Stimulated activated memory B cell treated with anti-CD40 and anti-IgM and Interleukin-4, amounts not matched to agents 10 μg/mL and 1 μg/mL and 100 μg/mL, for 72 hours (primary cell): ENCODE data around the gene C1R.
"Not testable (repeated sequence)": the region's sequence is repeated elsewhere in the genome, so short reads cannot be mapped to it uniquely, and the experiment has no call there.

Experiments
- ATAC-seq: fragments of 150-1000 bp; cut with Tn5 transposase; 2 replicates; pipeline ENCODE4 v1.10.0; 2021
- H3K27ac Mint-ChIP-seq: one replicate; pipeline ENCODE4 v1.8.0; 2022; ENCODE audit warnings: mild to moderate bottlenecking, mixed read lengths
- H3K27me3 Mint-ChIP-seq: one replicate; pipeline ENCODE4 v1.8.0; 2022; ENCODE audit warnings: mixed read lengths
- H3K36me3 Mint-ChIP-seq: one replicate; pipeline ENCODE4 v1.8.0; 2022; ENCODE audit warnings: mixed read lengths
- H3K4me1 Mint-ChIP-seq: one replicate; pipeline ENCODE4 v1.8.0; 2022; ENCODE audit warnings: mixed read lengths
- H3K4me3 Mint-ChIP-seq: one replicate; pipeline ENCODE4 v1.8.0; 2022; ENCODE audit warnings: mild to moderate bottlenecking, moderate library complexity, mixed read lengths
- H3K9me3 Mint-ChIP-seq: one replicate; pipeline ENCODE4 v1.8.0; 2022; ENCODE audit warnings: mixed read lengths

C1R gene

GRCh38 chr12:7054925-7055324, 37.3 kb downstream of the C1R start:
- Mint-ChIP-seq H3K27me3 (peaks cover 80% of the 10 kb centered on the region), H3K36me3 (no peaks in the 10 kb centered on the region), H3K4me1 (no peaks in the 10 kb centered on the region), H3K27ac (no peak overlapping the region), H3K9me3 (no peaks in the 10 kb centered on the region), H3K4me3 (no peak overlapping the region)
- no peak for ATAC-seq

- H3K27me3 Mint-ChIP-seq = peaks cover 32% of the 10 kb centered on the region
- not testable (repeated sequence) for H3K4me3 Mint-ChIP-seq, ATAC-seq, H3K27ac Mint-ChIP-seq, H3K9me3 Mint-ChIP-seq, H3K4me1 Mint-ChIP-seq, H3K36me3 Mint-ChIP-seq
Observed at GRCh38 chr12:7049973-7050372, 42.3 kb downstream of the C1R start.

GRCh38 chr12:7049445-7049951, 42.7 kb downstream of the C1R start:
- not testable (repeated sequence) for H3K4me1 Mint-ChIP-seq, H3K4me3 Mint-ChIP-seq, H3K27ac Mint-ChIP-seq, ATAC-seq, H3K9me3 Mint-ChIP-seq, H3K36me3 Mint-ChIP-seq
- H3K27me3 Mint-ChIP-seq = peaks cover 29% of the 10 kb centered on the region

GRCh38 chr12:7047306-7047705, 44.9 kb downstream of the C1R start:
- Mint-ChIP-seq H3K4me3 (no peak overlapping the region), H3K27ac (no peak overlapping the region)

GRCh38 chr12:7046383-7047105, 45.7 kb downstream of the C1R start:
- no peaks in the 10 kb centered on the region for H3K9me3 Mint-ChIP-seq
- ATAC-seq = no peak
- H3K27me3 Mint-ChIP-seq = peaks cover 2% of the 10 kb centered on the region
- peaks cover 5% of the 10 kb centered on the region for H3K4me1 Mint-ChIP-seq
- no peaks in the 10 kb centered on the region for H3K36me3 Mint-ChIP-seq
- H3K27ac Mint-ChIP-seq = no peak overlapping the region
- H3K4me3 Mint-ChIP-seq = no peak overlapping the region

More at GRCh38 chr12:7047306-7047705, 44.9 kb downstream of the C1R start:
- peaks cover 5% of the 10 kb centered on the region for H3K4me1 Mint-ChIP-seq
- H3K9me3 Mint-ChIP-seq = no peaks in the 10 kb centered on the region
- peaks cover 10% of the 10 kb centered on the region for H3K27me3 Mint-ChIP-seq
- no peak for ATAC-seq
- no peaks in the 10 kb centered on the region for H3K36me3 Mint-ChIP-seq

- peaks cover 5% of the 10 kb centered on the region for H3K4me1 Mint-ChIP-seq
Observed at GRCh38 chr12:7045913-7046312, 46.3 kb downstream of the C1R start.

GRCh38 chr12:7042842-7043241, 49.4 kb downstream of the C1R start:
- H3K36me3 Mint-ChIP-seq = no peaks in the 10 kb centered on the region
- no peak for ATAC-seq
- H3K27ac Mint-ChIP-seq = no peak overlapping the region
- H3K9me3 Mint-ChIP-seq = no peaks in the 10 kb centered on the region
- no peak overlapping the region for H3K4me3 Mint-ChIP-seq
- H3K4me1 Mint-ChIP-seq = peaks cover 5% of the 10 kb centered on the region
- H3K27me3 Mint-ChIP-seq = no peaks in the 10 kb centered on the region

More at GRCh38 chr12:7045913-7046312, 46.3 kb downstream of the C1R start:
- Mint-ChIP-seq H3K36me3 (no peaks in the 10 kb centered on the region), H3K9me3 (no peaks in the 10 kb centered on the region), H3K27me3 (no peaks in the 10 kb centered on the region), H3K4me3 (no peak overlapping the region), H3K27ac (no peak overlapping the region)
- ATAC-seq = no peak

- Mint-ChIP-seq H3K27me3 (no peaks in the 10 kb centered on the region), H3K9me3 (no peaks in the 10 kb centered on the region), H3K4me3 (no peak overlapping the region), H3K36me3 (no peaks in the 10 kb centered on the region), H3K4me1 (no peaks in the 10 kb centered on the region), H3K27ac (no peak overlapping the region)
- no peak for ATAC-seq
Observed at GRCh38 chr12:7039403-7039802, 52.8 kb downstream of the C1R start.

GRCh38 chr12:7038591-7038990, 53.7 kb downstream of the C1R start:
- H3K36me3 Mint-ChIP-seq = no peaks in the 10 kb centered on the region
- ATAC-seq = no peak
- H3K27ac Mint-ChIP-seq = no peak overlapping the region
- H3K4me1 Mint-ChIP-seq = no peaks in the 10 kb centered on the region
- no peak overlapping the region for H3K4me3 Mint-ChIP-seq
- no peaks in the 10 kb centered on the region for H3K9me3 Mint-ChIP-seq
- H3K27me3 Mint-ChIP-seq = no peaks in the 10 kb centered on the region

GRCh38 chr12:7037411-7037810, 54.8 kb downstream of the C1R start:
- H3K27ac Mint-ChIP-seq, ATAC-seq, H3K4me3 Mint-ChIP-seq, H3K36me3 Mint-ChIP-seq, H3K9me3 Mint-ChIP-seq, H3K27me3 Mint-ChIP-seq, H3K4me1 Mint-ChIP-seq: not testable (repeated sequence)

- no peak overlapping the region for H3K4me3 Mint-ChIP-seq
- H3K36me3 Mint-ChIP-seq = no peaks in the 10 kb centered on the region
- H3K27me3 Mint-ChIP-seq = no peaks in the 10 kb centered on the region
- H3K9me3 Mint-ChIP-seq = no peaks in the 10 kb centered on the region
- H3K27ac Mint-ChIP-seq = no peak overlapping the region
- ATAC-seq = no peak
- no peaks in the 10 kb centered on the region for H3K4me1 Mint-ChIP-seq
Observed at GRCh38 chr12:7035463-7035862, 56.8 kb downstream of the C1R start.

GRCh38 chr12:7034464-7034863, 57.8 kb downstream of the C1R start:
- Mint-ChIP-seq H3K9me3 (no peaks in the 10 kb centered on the region), H3K4me3 (no peak overlapping the region), H3K4me1 (no peaks in the 10 kb centered on the region), H3K36me3 (no peaks in the 10 kb centered on the region), H3K27ac (no peak overlapping the region), H3K27me3 (no peaks in the 10 kb centered on the region)
- no peak for ATAC-seq

- Mint-ChIP-seq H3K36me3 (no peaks in the 10 kb centered on the region), H3K27ac (no peak overlapping the region), H3K9me3 (no peaks in the 10 kb centered on the region), H3K4me1 (no peaks in the 10 kb centered on the region), H3K4me3 (no peak overlapping the region), H3K27me3 (no peaks in the 10 kb centered on the region)
- no peak for ATAC-seq
Observed at GRCh38 chr12:7032990-7033389, 59.3 kb downstream of the C1R start.

GRCh38 chr12:7031306-7031705, 60.9 kb downstream of the C1R start:
- no peaks in the 10 kb centered on the region for H3K9me3 Mint-ChIP-seq
- H3K27ac Mint-ChIP-seq = no peak overlapping the region
- no peak overlapping the region for H3K4me3 Mint-ChIP-seq
- no peaks in the 10 kb centered on the region for H3K4me1 Mint-ChIP-seq
- H3K36me3 Mint-ChIP-seq = no peaks in the 10 kb centered on the region
- no peak for ATAC-seq
- H3K27me3 Mint-ChIP-seq = no peaks in the 10 kb centered on the region
